ENCODE results near the gene CEMIP2. TPM values are rescaled to one million over a fixed set of nuclear protein-coding genes. Genes with fewer than 3 reads are reported as not detected.

CEMIP2 gene
- total RNA-seq, 1 experiment from 2014 or later: 100 TPM

- DNase-seq (ENCODE audit: low read depth, low spot score): no peak
- in situ Hi-C loops (cut with HindIII; ENCODE audit: low pct_unique_long_range_greater_than_20kb, low sequenced_read_pairs): no loop called here
These were observed 12.6 kb upstream of the CEMIP2 start for GRCh38 chr9:71780953-71781352.

- in situ Hi-C loops (cut with HindIII; ENCODE audit: low pct_unique_long_range_greater_than_20kb, low sequenced_read_pairs): no loop called here
- DNase-seq (ENCODE audit: low read depth, low spot score): no peak
These were observed 9.8 kb upstream of the CEMIP2 start for GRCh38 chr9:71778085-71778484.

GRCh38 chr9:71774920-71775319, 6.6 kb upstream of the CEMIP2 start:
- in situ Hi-C loops (cut with HindIII; ENCODE audit: low pct_unique_long_range_greater_than_20kb, low sequenced_read_pairs): no loop called here
- no peak for DNase-seq (ENCODE audit: low read depth, low spot score)

GRCh38 chr9:71772726-71773125, 4.4 kb upstream of the CEMIP2 start:
- DNase-seq (ENCODE audit: low read depth, low spot score): no peak
- in situ Hi-C loops (cut with HindIII; ENCODE audit: low pct_unique_long_range_greater_than_20kb, low sequenced_read_pairs): no loop called here

GRCh38 chr9:71770170-71770569, 1.9 kb upstream of the CEMIP2 start:
- in situ Hi-C loops (cut with HindIII; ENCODE audit: low pct_unique_long_range_greater_than_20kb, low sequenced_read_pairs): no loop called here
- DNase-seq (ENCODE audit: low read depth, low spot score): no peak

- DNase-seq (ENCODE audit: low read depth, low spot score): peak; percentile 66
- in situ Hi-C loops (cut with HindIII; ENCODE audit: low pct_unique_long_range_greater_than_20kb, low sequenced_read_pairs): no loop called here
These were observed 1.2 kb upstream of the CEMIP2 start for GRCh38 chr9:71769175-71770161.

- no peak for DNase-seq (ENCODE audit: low read depth, low spot score)
- in situ Hi-C loops (cut with HindIII; ENCODE audit: low pct_unique_long_range_greater_than_20kb, low sequenced_read_pairs): no loop called here
These were observed 464 bp downstream of the CEMIP2 start for GRCh38 chr9:71767776-71768321.

GRCh38 chr9:71767163-71767775, 1.0 kb downstream of the CEMIP2 start:
- no peak for DNase-seq (ENCODE audit: low read depth, low spot score)
- in situ Hi-C loops (cut with HindIII; ENCODE audit: low pct_unique_long_range_greater_than_20kb, low sequenced_read_pairs): no loop called here

GRCh38 chr9:71766663-71767062, 1.6 kb downstream of the CEMIP2 start:
- DNase-seq (ENCODE audit: low read depth, low spot score): no peak

GRCh38 chr9:71765693-71766092, 2.6 kb downstream of the CEMIP2 start:
- in situ Hi-C loops (cut with HindIII; ENCODE audit: low pct_unique_long_range_greater_than_20kb, low sequenced_read_pairs): no loop called here
- no peak for DNase-seq (ENCODE audit: low read depth, low spot score)

More at GRCh38 chr9:71766663-71767062, 1.6 kb downstream of the CEMIP2 start:
- in situ Hi-C loops (cut with HindIII; ENCODE audit: low pct_unique_long_range_greater_than_20kb, low sequenced_read_pairs): no loop called here

- peak; percentile 53 for DNase-seq (ENCODE audit: low read depth, low spot score)
- in situ Hi-C loops (cut with HindIII; ENCODE audit: low pct_unique_long_range_greater_than_20kb, low sequenced_read_pairs): no loop called here
These were observed 3.4 kb downstream of the CEMIP2 start for GRCh38 chr9:71764891-71765290.

- DNase-seq (ENCODE audit: low read depth, low spot score): no peak
- in situ Hi-C loops (cut with HindIII; ENCODE audit: low pct_unique_long_range_greater_than_20kb, low sequenced_read_pairs): no loop called here
These were observed 3.9 kb downstream of the CEMIP2 start for GRCh38 chr9:71764463-71764862.

GRCh38 chr9:71763832-71764231, 4.5 kb downstream of the CEMIP2 start:
- no peak for DNase-seq (ENCODE audit: low read depth, low spot score)
- in situ Hi-C loops (cut with HindIII; ENCODE audit: low pct_unique_long_range_greater_than_20kb, low sequenced_read_pairs): no loop called here

- in situ Hi-C loops (cut with HindIII; ENCODE audit: low pct_unique_long_range_greater_than_20kb, low sequenced_read_pairs): no loop called here
- no peak for DNase-seq (ENCODE audit: low read depth, low spot score)
These were observed 5.2 kb downstream of the CEMIP2 start for GRCh38 chr9:71762900-71763653.

GRCh38 chr9:71761938-71762353, 6.4 kb downstream of the CEMIP2 start:
- no peak for DNase-seq (ENCODE audit: low read depth, low spot score)
- in situ Hi-C loops (cut with HindIII; ENCODE audit: low pct_unique_long_range_greater_than_20kb, low sequenced_read_pairs): no loop called here

GRCh38 chr9:71760901-71761300, 7.4 kb downstream of the CEMIP2 start:
- in situ Hi-C loops (cut with HindIII; ENCODE audit: low pct_unique_long_range_greater_than_20kb, low sequenced_read_pairs): no loop called here
- peak; percentile 62 for DNase-seq (ENCODE audit: low read depth, low spot score)

GRCh38 chr9:71758785-71759184, 9.5 kb downstream of the CEMIP2 start:
- in situ Hi-C loops (cut with HindIII; ENCODE audit: low pct_unique_long_range_greater_than_20kb, low sequenced_read_pairs): no loop called here

GRCh38 chr9:71758277-71758676, 10.0 kb downstream of the CEMIP2 start:
- DNase-seq (ENCODE audit: low read depth, low spot score): no peak
- in situ Hi-C loops (cut with HindIII; ENCODE audit: low pct_unique_long_range_greater_than_20kb, low sequenced_read_pairs): no loop called here

More at GRCh38 chr9:71758785-71759184, 9.5 kb downstream of the CEMIP2 start:
- DNase-seq (ENCODE audit: low read depth, low spot score): peak; percentile 60
